Glutamatergic neuron (in vitro differentiated cells): ENCODE measurements around the gene ZNF827. TPM values are rescaled to one million over a fixed set of nuclear protein-coding genes. Genes with fewer than 3 reads are reported as not detected.

ENCODE experiments used
- DNase-seq: peaks from one replicate; pipeline ENCODE4 v3.0.0; 2022
- H3K27ac Mint-ChIP-seq: one replicate; pipeline ENCODE4 v1.8.0; 2020; ENCODE audit warnings: mild to moderate bottlenecking, mixed read lengths, inconsistent platforms; ENCODE audit not compliant: unreplicated experiment
- H3K27me3 Mint-ChIP-seq: one replicate; pipeline ENCODE4 v1.8.0; 2020; ENCODE audit warnings: mild to moderate bottlenecking, moderate library complexity, mixed read lengths, inconsistent platforms; ENCODE audit not compliant: unreplicated experiment
- H3K36me3 Mint-ChIP-seq: one replicate; pipeline ENCODE4 v1.8.0; 2020; ENCODE audit warnings: mild to moderate bottlenecking, mixed read lengths, inconsistent platforms; ENCODE audit not compliant: unreplicated experiment
- H3K4me1 Mint-ChIP-seq: one replicate; pipeline ENCODE4 v1.8.0; 2020; ENCODE audit warnings: mild to moderate bottlenecking, low read depth, mixed read lengths, inconsistent platforms; ENCODE audit not compliant: unreplicated experiment
- H3K4me3 Mint-ChIP-seq: one replicate; pipeline ENCODE4 v1.8.0; 2020; ENCODE audit warnings: mild to moderate bottlenecking, mixed read lengths, inconsistent platforms; ENCODE audit not compliant: unreplicated experiment
- H3K9me3 Mint-ChIP-seq: one replicate; pipeline ENCODE4 v1.8.0; 2020; ENCODE audit warnings: mild to moderate bottlenecking, moderate library complexity, mixed read lengths, inconsistent platforms; ENCODE audit not compliant: unreplicated experiment
- CTCF ChIP-seq: fragments of 200-600 bp; sonication (generic); IDR thresholded peaks from one replicate; pipeline ENCODE4 v1.5.0; 2021; ENCODE audit not compliant: partially characterized antibody, unreplicated experiment
- total RNA-seq: library from RNA; stranded (reverse); fragmentation: NEBNext Ultra II Directional; extraction: Animal tissue kit (Norgen Biotek cat#: 25700); gene quantifications from one replicate; pipeline ENCODE4 v1.2.1, GENCODE V29; 2021; ENCODE audit not compliant: unreplicated experiment

The ZNF827 gene
- total RNA-seq, 1 donor from 2014 or later = 227 TPM

- peaks cover 7% of the 10 kb centered on the region for H3K9me3 Mint-ChIP-seq
- no peaks in the 10 kb centered on the region for H3K36me3 Mint-ChIP-seq
- H3K27me3 Mint-ChIP-seq = no peaks in the 10 kb centered on the region
- H3K27ac Mint-ChIP-seq = no peak overlapping the region
- no peak overlapping the region for H3K4me3 Mint-ChIP-seq
- H3K4me1 Mint-ChIP-seq = no peaks in the 10 kb centered on the region
- DNase-seq = no peak
- TF ChIP-seq CTCF = no peak
These were observed 21.4 kb upstream of the ZNF827 start for GRCh38 chr4:145960012-145960411.

GRCh38 chr4:145957302-145957701 is 18.7 kb upstream of the ZNF827 start:
- Mint-ChIP-seq H3K36me3 (no peaks in the 10 kb centered on the region), H3K27me3 (no peaks in the 10 kb centered on the region), H3K9me3 (no peaks in the 10 kb centered on the region), H3K4me1 (no peaks in the 10 kb centered on the region), H3K27ac (no peak overlapping the region), H3K4me3 (no peak overlapping the region)
- TF ChIP-seq CTCF = no peak
- DNase-seq = no peak

GRCh38 chr4:145956288-145956890 is 17.8 kb upstream of the ZNF827 start:
- peak; percentile 33 for DNase-seq
- no peak overlapping the region for H3K27ac Mint-ChIP-seq
- no peaks in the 10 kb centered on the region for H3K4me1 Mint-ChIP-seq
- peak; percentile 82 for TF ChIP-seq CTCF
- H3K4me3 Mint-ChIP-seq = no peak overlapping the region
- H3K36me3 Mint-ChIP-seq = no peaks in the 10 kb centered on the region
- H3K27me3 Mint-ChIP-seq = no peaks in the 10 kb centered on the region
- H3K9me3 Mint-ChIP-seq = no peaks in the 10 kb centered on the region

- Mint-ChIP-seq H3K27me3 (peaks cover 2% of the 10 kb centered on the region), H3K4me3 (no peak overlapping the region), H3K27ac (no peak overlapping the region), H3K4me1 (no peaks in the 10 kb centered on the region), H3K9me3 (peaks cover 2% of the 10 kb centered on the region), H3K36me3 (no peaks in the 10 kb centered on the region)
- no peak for DNase-seq
- TF ChIP-seq CTCF = no peak
These were observed 16.3 kb upstream of the ZNF827 start for GRCh38 chr4:145954924-145955339.

- peaks cover 6% of the 10 kb centered on the region for H3K27me3 Mint-ChIP-seq
These were observed 13.3 kb upstream of the ZNF827 start for GRCh38 chr4:145951931-145952330.

More at GRCh38 chr4:145951931-145952330, 13.3 kb upstream of the ZNF827 start:
- DNase-seq = no peak
- Mint-ChIP-seq H3K27ac (no peak overlapping the region), H3K4me3 (no peak overlapping the region), H3K4me1 (peaks cover 8% of the 10 kb centered on the region), H3K36me3 (no peaks in the 10 kb centered on the region), H3K9me3 (peaks cover 2% of the 10 kb centered on the region)
- TF ChIP-seq CTCF = no peak
